Osteocyte (in vitro differentiated cells): Measurements from ENCODE around the gene KCTD13. TPM values are rescaled to one million over a fixed set of nuclear protein-coding genes. Genes with fewer than 3 reads are reported as not detected.
"Not testable (repeated sequence)": the region's sequence is repeated elsewhere in the genome, so short reads cannot be mapped to it uniquely, and the experiment has no call there.

Source experiments
- DNase-seq: peaks from one replicate; pipeline ENCODE4 v3.0.0; 2021; ENCODE audit warnings: mixed read lengths; ENCODE audit not compliant: unreplicated experiment; ENCODE audit errors: extremely low spot score
- H3K27ac Mint-ChIP-seq: one replicate; pipeline ENCODE4 v1.8.0; 2021; ENCODE audit warnings: mild to moderate bottlenecking, mixed read lengths; ENCODE audit not compliant: unreplicated experiment
- H3K27me3 Mint-ChIP-seq: one replicate; pipeline ENCODE4 v1.8.0; 2021; ENCODE audit warnings: mixed read lengths; ENCODE audit not compliant: unreplicated experiment
- H3K36me3 Mint-ChIP-seq: one replicate; pipeline ENCODE4 v1.8.0; 2021; ENCODE audit warnings: mixed read lengths; ENCODE audit not compliant: unreplicated experiment
- H3K4me1 Mint-ChIP-seq: one replicate; pipeline ENCODE4 v1.8.0; 2021; ENCODE audit warnings: mixed read lengths; ENCODE audit not compliant: unreplicated experiment
- H3K4me3 Mint-ChIP-seq: one replicate; pipeline ENCODE4 v1.8.0; 2021; ENCODE audit warnings: mild to moderate bottlenecking, moderate library complexity, mixed read lengths; ENCODE audit not compliant: unreplicated experiment
- H3K9me3 Mint-ChIP-seq: one replicate; pipeline ENCODE4 v1.8.0; 2021; ENCODE audit warnings: mixed read lengths; ENCODE audit not compliant: unreplicated experiment
- CTCF ChIP-seq: fragments of 200-600 bp; sonication (generic); IDR thresholded peaks from 2 replicates; pipeline ENCODE4 v1.5.0; 2021; ENCODE audit warnings: antibody characterized with exemption, mild to moderate bottlenecking, moderate library complexity
- total RNA-seq: library from RNA; stranded (reverse); gene quantifications from 2 replicates; pipeline ENCODE4 v1.2.1, GENCODE V29; 2021

KCTD13 gene
- total RNA-seq, 1 donor from 2014 or later = 22.3 TPM

- Mint-ChIP-seq H3K27me3 (peaks cover 24% of the 10 kb centered on the region), H3K9me3 (no peaks in the 10 kb centered on the region), H3K4me3 (no peak overlapping the region), H3K27ac (no peak overlapping the region), H3K4me1 (peaks cover 14% of the 10 kb centered on the region), H3K36me3 (no peaks in the 10 kb centered on the region)
- TF ChIP-seq CTCF = no peak
- no peak for DNase-seq
These were observed 52.7 kb downstream of the KCTD13 start for GRCh38 chr16:29873319-29873718.

- H3K4me1 Mint-ChIP-seq = peaks cover 6% of the 10 kb centered on the region
- peaks cover 13% of the 10 kb centered on the region for H3K27me3 Mint-ChIP-seq
- H3K27ac Mint-ChIP-seq = no peak overlapping the region
- H3K36me3 Mint-ChIP-seq = no peaks in the 10 kb centered on the region
- no peak for DNase-seq
- no peak for TF ChIP-seq CTCF
- no peaks in the 10 kb centered on the region for H3K9me3 Mint-ChIP-seq
- no peak overlapping the region for H3K4me3 Mint-ChIP-seq
These were observed 54.0 kb downstream of the KCTD13 start for GRCh38 chr16:29871822-29872546.

- H3K27ac Mint-ChIP-seq, H3K27me3 Mint-ChIP-seq, DNase-seq, H3K9me3 Mint-ChIP-seq, H3K4me1 Mint-ChIP-seq, H3K4me3 Mint-ChIP-seq, H3K36me3 Mint-ChIP-seq: not testable (repeated sequence)
These were observed 57.0 kb downstream of the KCTD13 start for GRCh38 chr16:29869067-29869466.

GRCh38 chr16:29868396-29869009, 57.5 kb downstream of the KCTD13 start:
- Mint-ChIP-seq H3K27ac (no peak overlapping the region), H3K4me1 (peaks cover under 1% of the 10 kb centered on the region), H3K27me3 (no peaks in the 10 kb centered on the region), H3K9me3 (no peaks in the 10 kb centered on the region), H3K4me3 (no peak overlapping the region), H3K36me3 (no peaks in the 10 kb centered on the region)
- no peak for DNase-seq
- TF ChIP-seq CTCF = no peak

GRCh38 chr16:29864205-29864604, 61.8 kb downstream of the KCTD13 start:
- DNase-seq = no peak
- no peaks in the 10 kb centered on the region for H3K27me3 Mint-ChIP-seq

More at GRCh38 chr16:29864205-29864604, 61.8 kb downstream of the KCTD13 start:
- H3K4me1 Mint-ChIP-seq = peaks cover 16% of the 10 kb centered on the region
- H3K36me3 Mint-ChIP-seq = peaks cover 11% of the 10 kb centered on the region
- no peak overlapping the region for H3K27ac Mint-ChIP-seq
- no peaks in the 10 kb centered on the region for H3K9me3 Mint-ChIP-seq
- no peak for TF ChIP-seq CTCF
- H3K4me3 Mint-ChIP-seq = no peak overlapping the region
